DND-41 (cell line): ENCODE measurements around the gene KRTAP9-8.

Source experiments
- CTCF ChIP-seq: IDR thresholded peaks from 2 replicates; pipeline ENCODE4 v1.5.1; 2012; ENCODE audit warnings: borderline replicate concordance, low read length, moderate library complexity, mild to moderate bottlenecking; ENCODE audit not compliant: poor library complexity, severe bottlenecking; ENCODE audit errors: extremely low read depth
- EZH2 ChIP-seq: IDR thresholded peaks from 3 replicates; pipeline ENCODE4 v1.6.1; 2012; ENCODE audit warnings: borderline replicate concordance, low read depth, mild to moderate bottlenecking, moderate library complexity, low read length, inconsistent platforms; ENCODE audit not compliant: severe bottlenecking

GRCh38 chr17:41287050-41287449, 49.3 kb downstream of the KRTAP9-8 start:
- no peak for TF ChIP-seq EZH2
- TF ChIP-seq CTCF = no peak
